ENCODE measurements around the gene PTPRCAP.
"Not testable (repeated sequence)": the region's sequence is repeated elsewhere in the genome, so short reads cannot be mapped to it uniquely, and the experiment has no call there.

The PTPRCAP gene

GRCh38 chr11:67409261-67409666 is 28.2 kb downstream of the PTPRCAP start:
- DNase-seq = no peak

GRCh38 chr11:67408437-67409200 is 28.9 kb downstream of the PTPRCAP start:
- DNase-seq = no peak

- no peak for DNase-seq
Observed at GRCh38 chr11:67407688-67408163, 29.8 kb downstream of the PTPRCAP start.

GRCh38 chr11:67406969-67407687 is 30.4 kb downstream of the PTPRCAP start:
- no peak for DNase-seq

- DNase-seq = no peak
Observed at GRCh38 chr11:67406420-67406968, 31.0 kb downstream of the PTPRCAP start.

- DNase-seq = no peak
Observed at GRCh38 chr11:67405688-67406339, 31.7 kb downstream of the PTPRCAP start.

- no peak for DNase-seq
Observed at GRCh38 chr11:67405196-67405567, 32.3 kb downstream of the PTPRCAP start.

GRCh38 chr11:67404515-67405195 is 32.8 kb downstream of the PTPRCAP start:
- no peak for DNase-seq

- DNase-seq = not testable (repeated sequence)
Observed at GRCh38 chr11:67403085-67403484, 34.4 kb downstream of the PTPRCAP start.

GRCh38 chr11:67402192-67402839 is 35.2 kb downstream of the PTPRCAP start:
- DNase-seq = not testable (repeated sequence)

- peak; percentile 90 for DNase-seq
Observed at GRCh38 chr11:67401495-67402191, 35.8 kb downstream of the PTPRCAP start, which contains the start of gene PPP1CA. PPP1CA (minus strand) TSS chr11:67401858; CDS start chr11:67401782, 76 bp downstream.

GRCh38 chr11:67400942-67401494 is 36.5 kb downstream of the PTPRCAP start:
- DNase-seq = no peak

GRCh38 chr11:67400251-67400941 is 37.1 kb downstream of the PTPRCAP start:
- no peak for DNase-seq

GRCh38 chr11:67398661-67399563 is 38.6 kb downstream of the PTPRCAP start:
- no peak for DNase-seq

- no peak for DNase-seq
Observed at GRCh38 chr11:67397986-67398660, 39.4 kb downstream of the PTPRCAP start.

GRCh38 chr11:67397536-67397935 is 39.9 kb downstream of the PTPRCAP start:
- DNase-seq = no peak

- no peak for DNase-seq
Observed at GRCh38 chr11:67396587-67397389, 40.7 kb downstream of the PTPRCAP start.

- no peak for DNase-seq
Observed at GRCh38 chr11:67396259-67396581, 41.3 kb downstream of the PTPRCAP start.

Measured in fibroblast of skin of abdomen (primary cell).